ENCODE data around the gene VAT1L. TPM values are rescaled to one million over a fixed set of nuclear protein-coding genes. Genes with fewer than 3 reads are reported as not detected.

VAT1L gene
- total and polyA plus RNA-seq, 2 experiments from 2014 or later: 3.1 to 5.9 TPM

- no peak for TF ChIP-seq CTCF (IDR thresholded peaks at IDR 0.05; ENCODE audit: poor library complexity)
- TF ChIP-seq EZH2 (IDR thresholded peaks at IDR 0.05; ENCODE audit: borderline replicate concordance): no peak
- no peak for TF ChIP-seq EZH2phosphoT487 (IDR thresholded peaks at IDR 0.05; ENCODE audit: low read depth, severe bottlenecking, unreplicated experiment)
- no peak for DNase-seq (ENCODE audit: low spot score)
- no peak overlapping the region for H3K4me2 ChIP-seq
- H3K27me3 ChIP-seq: no peaks in the 10 kb centered on the region
- no peaks in the 10 kb centered on the region for H3K4me1 ChIP-seq (ENCODE audit: insufficient read depth)
- H3K27ac ChIP-seq: no peak overlapping the region
- H3K79me2 ChIP-seq: no peaks in the 10 kb centered on the region
- H4K20me1 ChIP-seq (ENCODE audit: insufficient read depth, poor library complexity, severe bottlenecking): no peaks in the 10 kb centered on the region
- no peaks in the 10 kb centered on the region for H3K9me3 ChIP-seq (ENCODE audit: low read depth)
- H3K4me3 ChIP-seq: no peak overlapping the region
- H3K36me3 ChIP-seq (replicated peaks; ENCODE audit: insufficient read depth, low read depth): no peaks in the 10 kb centered on the region
- no peaks in the 10 kb centered on the region for H3K9me2 ChIP-seq (replicated peaks; ENCODE audit: insufficient read depth)
- no peak overlapping the region for H2AFZ ChIP-seq
- 81% methylated on average over 4 of the region's 4 CpGs for WGBS (ENCODE audit: low lambda C conversion rate, missing lambda C conversion rate)
These were observed 137.2 kb downstream of the VAT1L start for GRCh38 chr16:77925531-77925930.

GRCh38 chr16:77928096-77928495 is 139.7 kb downstream of the VAT1L start:
- no peaks in the 10 kb centered on the region for H3K9me2 ChIP-seq (replicated peaks; ENCODE audit: insufficient read depth)
- H3K36me3 ChIP-seq (replicated peaks; ENCODE audit: insufficient read depth, low read depth): no peaks in the 10 kb centered on the region
- H3K27ac ChIP-seq: no peak overlapping the region
- H3K79me2 ChIP-seq: no peaks in the 10 kb centered on the region
- no peak overlapping the region for H2AFZ ChIP-seq
- no peaks in the 10 kb centered on the region for H4K20me1 ChIP-seq (ENCODE audit: insufficient read depth, poor library complexity, severe bottlenecking)
- no peak overlapping the region for H3K4me2 ChIP-seq
- H3K4me1 ChIP-seq (ENCODE audit: insufficient read depth): no peaks in the 10 kb centered on the region
- TF ChIP-seq EZH2phosphoT487 (IDR thresholded peaks at IDR 0.05; ENCODE audit: low read depth, severe bottlenecking, unreplicated experiment) (no peak), EZH2 (IDR thresholded peaks at IDR 0.05; ENCODE audit: borderline replicate concordance) (no peak), CTCF (IDR thresholded peaks at IDR 0.05; ENCODE audit: poor library complexity) (no peak)
- H3K9me3 ChIP-seq (ENCODE audit: low read depth): no peaks in the 10 kb centered on the region
- no peak for DNase-seq (ENCODE audit: low spot score)
- no peak overlapping the region for H3K4me3 ChIP-seq
- H3K27me3 ChIP-seq: no peaks in the 10 kb centered on the region

GRCh38 chr16:77929004-77929403 is 140.6 kb downstream of the VAT1L start:
- Histone ChIP-seq H3K36me3 (replicated peaks; ENCODE audit: insufficient read depth, low read depth) (no peaks in the 10 kb centered on the region), H3K4me3 (no peak overlapping the region), H3K4me1 (ENCODE audit: insufficient read depth) (no peaks in the 10 kb centered on the region), H3K4me2 (no peak overlapping the region), H4K20me1 (ENCODE audit: insufficient read depth, poor library complexity, severe bottlenecking) (no peaks in the 10 kb centered on the region), H3K27ac (no peak overlapping the region), H3K27me3 (no peaks in the 10 kb centered on the region), H3K79me2 (no peaks in the 10 kb centered on the region), H3K9me2 (replicated peaks; ENCODE audit: insufficient read depth) (no peaks in the 10 kb centered on the region), H3K9me3 (ENCODE audit: low read depth) (no peaks in the 10 kb centered on the region), H2AFZ (no peak overlapping the region)
- DNase-seq (ENCODE audit: low spot score): no peak
- TF ChIP-seq EZH2 (IDR thresholded peaks at IDR 0.05; ENCODE audit: borderline replicate concordance): no peak
- WGBS (ENCODE audit: low lambda C conversion rate, missing lambda C conversion rate): 96% methylated on average over 8 of the region's 8 CpGs

DNA sequence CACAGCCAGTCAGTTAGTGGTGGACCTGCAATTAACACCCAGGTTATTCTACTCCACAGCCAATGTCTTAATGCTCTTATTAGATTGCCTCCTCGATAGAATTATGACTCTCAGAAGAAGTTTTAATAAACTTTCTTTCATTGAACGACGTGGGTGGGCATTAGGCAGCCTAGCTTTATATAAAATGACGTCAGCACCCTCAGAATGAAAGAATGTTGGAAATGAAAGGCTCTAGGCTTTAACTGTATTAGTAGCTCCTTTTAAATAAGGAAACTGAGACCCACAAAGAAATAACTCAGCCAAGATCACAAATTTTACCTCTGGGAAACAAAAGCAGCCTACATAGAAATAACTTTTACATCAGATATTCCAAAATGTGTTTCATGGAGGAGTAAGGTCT is 142.7 kb downstream of the VAT1L start:
- DNase-seq (ENCODE audit: low spot score): no peak
- TF ChIP-seq EZH2phosphoT487 (IDR thresholded peaks at IDR 0.05; ENCODE audit: low read depth, severe bottlenecking, unreplicated experiment): no peak
- TF ChIP-seq CTCF (IDR thresholded peaks at IDR 0.05; ENCODE audit: poor library complexity): no peak
- no peak for TF ChIP-seq EZH2 (IDR thresholded peaks at IDR 0.05; ENCODE audit: borderline replicate concordance)
- no peaks in the 10 kb centered on the region for H3K36me3 ChIP-seq (replicated peaks; ENCODE audit: insufficient read depth, low read depth)
- H3K4me1 ChIP-seq (ENCODE audit: insufficient read depth): no peaks in the 10 kb centered on the region
- H3K9me3 ChIP-seq (ENCODE audit: low read depth): no peaks in the 10 kb centered on the region
- H3K27me3 ChIP-seq: no peaks in the 10 kb centered on the region
- H3K27ac ChIP-seq: no peak overlapping the region
- H2AFZ ChIP-seq: no peak overlapping the region
- H3K9me2 ChIP-seq (replicated peaks; ENCODE audit: insufficient read depth): no peaks in the 10 kb centered on the region
- H3K4me3 ChIP-seq: no peak overlapping the region
- H3K4me2 ChIP-seq: no peak overlapping the region
- H4K20me1 ChIP-seq (ENCODE audit: insufficient read depth, poor library complexity, severe bottlenecking): no peaks in the 10 kb centered on the region
- no peaks in the 10 kb centered on the region for H3K79me2 ChIP-seq
- 80% methylated on average over 4 of the region's 4 CpGs for WGBS (ENCODE audit: low lambda C conversion rate, missing lambda C conversion rate)
